ENCODE data around the gene NEK5. TPM values are rescaled to one million over a fixed set of nuclear protein-coding genes. Genes with fewer than 3 reads are reported as not detected.

Gene NEK5
- total RNA-seq, 1 donor from 2014 or later, result 0.50 TPM

DNA sequence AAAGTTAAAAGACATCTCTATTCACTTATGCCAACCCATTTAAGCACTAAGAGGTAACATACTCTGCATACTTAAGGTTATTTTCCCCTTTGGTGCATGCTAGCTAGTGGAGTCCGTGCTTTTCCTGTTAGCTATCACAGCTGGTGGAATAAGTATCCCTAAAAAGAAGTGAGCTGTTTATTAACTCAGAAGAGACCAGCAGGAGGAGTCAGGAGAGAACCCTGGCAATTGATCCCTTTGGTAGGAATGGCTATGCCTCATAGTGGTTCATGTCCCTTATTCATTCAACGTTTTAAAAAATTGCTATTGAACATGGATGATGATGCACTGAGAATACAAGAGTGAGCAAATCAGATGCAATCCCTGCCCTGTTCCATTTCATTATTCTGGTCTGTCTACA, 12.4 kb upstream of the NEK5 start:
- H3K4me1 ChIP-seq (ENCODE audit: insufficient read depth, low read length), result no peaks in the 10 kb centered on the region
- H3K27ac ChIP-seq (ENCODE audit: low read depth, low read length), result no peak overlapping the region
- H2AFZ ChIP-seq (ENCODE audit: low read depth, low read length), result no peak overlapping the region
- Mint-ChIP-seq H3K27me3 (ENCODE audit: low read depth, unreplicated experiment) (no peaks in the 10 kb centered on the region), H3K4me1 (ENCODE audit: low read depth, unreplicated experiment) (no peaks in the 10 kb centered on the region), H3K27ac (ENCODE audit: unreplicated experiment) (no peak overlapping the region), H3K9me3 (ENCODE audit: unreplicated experiment) (no peaks in the 10 kb centered on the region), H3K4me3 (ENCODE audit: unreplicated experiment) (no peak overlapping the region), H3K36me3 (ENCODE audit: low read depth, unreplicated experiment) (no peaks in the 10 kb centered on the region)
- no peak for DNase-seq (ENCODE audit: low read depth)
- H3K9ac ChIP-seq (ENCODE audit: low read length), result no peak overlapping the region
- FAIRE-seq, result no peak
- H3K4me2 ChIP-seq (ENCODE audit: low read length), result no peak overlapping the region
- H4K20me1 ChIP-seq (ENCODE audit: insufficient read depth, low read length), result no peaks in the 10 kb centered on the region
- H3K36me3 ChIP-seq (ENCODE audit: insufficient read depth, low read length), result no peaks in the 10 kb centered on the region
- no peaks in the 10 kb centered on the region for H3K9me3 ChIP-seq (ENCODE audit: insufficient read depth, low read depth, low read length)
- H3K79me2 ChIP-seq (ENCODE audit: insufficient read depth, low read length), result no peaks in the 10 kb centered on the region
- H3K27me3 ChIP-seq (ENCODE audit: insufficient read depth, low read length), result no peaks in the 10 kb centered on the region
- no peak overlapping the region for H3K4me3 ChIP-seq (ENCODE audit: insufficient read depth, low read depth, low read length)
- TF ChIP-seq EZH2 (IDR thresholded peaks at IDR 0.05; ENCODE audit: insufficient read depth, low read length), result no peak

- Histone ChIP-seq H3K27me3 (ENCODE audit: insufficient read depth, low read length) (no peaks in the 10 kb centered on the region), H3K9ac (ENCODE audit: low read length) (no peak overlapping the region), H3K9me3 (ENCODE audit: insufficient read depth, low read depth, low read length) (no peaks in the 10 kb centered on the region), H3K27ac (ENCODE audit: low read depth, low read length) (no peak overlapping the region), H3K4me3 (ENCODE audit: insufficient read depth, low read depth, low read length) (no peak overlapping the region), H3K36me3 (ENCODE audit: insufficient read depth, low read length) (peaks cover 5% of the 10 kb centered on the region), H4K20me1 (ENCODE audit: insufficient read depth, low read length) (no peaks in the 10 kb centered on the region), H3K4me2 (ENCODE audit: low read length) (no peak overlapping the region), H2AFZ (ENCODE audit: low read depth, low read length) (no peak overlapping the region), H3K4me1 (ENCODE audit: insufficient read depth, low read length) (no peaks in the 10 kb centered on the region), H3K79me2 (ENCODE audit: insufficient read depth, low read length) (no peaks in the 10 kb centered on the region)
- no peak for DNase-seq (ENCODE audit: low read depth)
- Mint-ChIP-seq H3K27me3 (ENCODE audit: low read depth, unreplicated experiment) (no peaks in the 10 kb centered on the region), H3K4me1 (ENCODE audit: low read depth, unreplicated experiment) (no peaks in the 10 kb centered on the region), H3K9me3 (ENCODE audit: unreplicated experiment) (no peaks in the 10 kb centered on the region), H3K36me3 (ENCODE audit: low read depth, unreplicated experiment) (peaks cover 2% of the 10 kb centered on the region), H3K4me3 (ENCODE audit: unreplicated experiment) (no peak overlapping the region), H3K27ac (ENCODE audit: unreplicated experiment) (no peak overlapping the region)
- no peak for FAIRE-seq
- TF ChIP-seq, protein P1, sequence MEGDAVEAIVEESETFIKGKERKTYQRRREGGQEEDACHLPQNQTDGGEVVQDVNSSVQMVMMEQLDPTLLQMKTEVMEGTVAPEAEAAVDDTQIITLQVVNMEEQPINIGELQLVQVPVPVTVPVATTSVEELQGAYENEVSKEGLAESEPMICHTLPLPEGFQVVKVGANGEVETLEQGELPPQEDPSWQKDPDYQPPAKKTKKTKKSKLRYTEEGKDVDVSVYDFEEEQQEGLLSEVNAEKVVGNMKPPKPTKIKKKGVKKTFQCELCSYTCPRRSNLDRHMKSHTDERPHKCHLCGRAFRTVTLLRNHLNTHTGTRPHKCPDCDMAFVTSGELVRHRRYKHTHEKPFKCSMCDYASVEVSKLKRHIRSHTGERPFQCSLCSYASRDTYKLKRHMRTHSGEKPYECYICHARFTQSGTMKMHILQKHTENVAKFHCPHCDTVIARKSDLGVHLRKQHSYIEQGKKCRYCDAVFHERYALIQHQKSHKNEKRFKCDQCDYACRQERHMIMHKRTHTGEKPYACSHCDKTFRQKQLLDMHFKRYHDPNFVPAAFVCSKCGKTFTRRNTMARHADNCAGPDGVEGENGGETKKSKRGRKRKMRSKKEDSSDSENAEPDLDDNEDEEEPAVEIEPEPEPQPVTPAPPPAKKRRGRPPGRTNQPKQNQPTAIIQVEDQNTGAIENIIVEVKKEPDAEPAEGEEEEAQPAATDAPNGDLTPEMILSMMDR (IDR thresholded peaks at IDR 0.05; ENCODE audit: insufficient read depth, low read depth, low read length), result no peak
- no peak for TF ChIP-seq EZH2 (IDR thresholded peaks at IDR 0.05; ENCODE audit: insufficient read depth, low read length)
Measured at GRCh38 chr13:52137489-52137888, 8.6 kb upstream of the NEK5 start.

DNA sequence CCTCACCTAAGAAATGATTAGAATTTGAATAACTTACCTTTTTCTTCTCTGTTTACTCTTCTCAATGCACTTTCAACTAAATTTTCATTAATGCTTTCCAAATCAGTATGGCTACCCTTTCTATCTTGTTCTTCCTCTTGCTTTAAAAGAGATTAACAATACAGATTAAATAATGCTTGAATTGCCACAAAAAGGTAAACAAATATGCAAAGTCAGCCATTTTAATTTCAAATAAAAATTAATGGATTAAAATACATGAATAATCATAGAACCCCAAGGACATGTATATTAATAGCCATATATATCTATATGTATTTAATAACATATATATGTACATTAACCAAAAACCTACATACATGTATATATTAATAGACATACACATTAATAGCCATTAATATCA, 7.9 kb upstream of the NEK5 start:
- peaks cover 7% of the 10 kb centered on the region for H3K36me3 Mint-ChIP-seq (ENCODE audit: low read depth, unreplicated experiment)
- H3K9me3 ChIP-seq (ENCODE audit: insufficient read depth, low read depth, low read length), result no peaks in the 10 kb centered on the region
- no peak overlapping the region for H3K4me3 Mint-ChIP-seq (ENCODE audit: unreplicated experiment)
- H3K4me1 ChIP-seq (ENCODE audit: insufficient read depth, low read length), result no peaks in the 10 kb centered on the region
- no peak overlapping the region for H3K4me2 ChIP-seq (ENCODE audit: low read length)
- H3K27ac Mint-ChIP-seq (ENCODE audit: unreplicated experiment), result no peak overlapping the region
- no peak for FAIRE-seq
- H3K36me3 ChIP-seq (ENCODE audit: insufficient read depth, low read length), result peaks cover 6% of the 10 kb centered on the region
- no peak for DNase-seq (ENCODE audit: low read depth)
- no peaks in the 10 kb centered on the region for H3K9me3 Mint-ChIP-seq (ENCODE audit: unreplicated experiment)
- no peaks in the 10 kb centered on the region for H3K4me1 Mint-ChIP-seq (ENCODE audit: low read depth, unreplicated experiment)
- no peaks in the 10 kb centered on the region for H3K27me3 Mint-ChIP-seq (ENCODE audit: low read depth, unreplicated experiment)
- H3K27me3 ChIP-seq (ENCODE audit: insufficient read depth, low read length), result no peaks in the 10 kb centered on the region
- no peak overlapping the region for H3K27ac ChIP-seq (ENCODE audit: low read depth, low read length)
- H4K20me1 ChIP-seq (ENCODE audit: insufficient read depth, low read length), result no peaks in the 10 kb centered on the region
- no peaks in the 10 kb centered on the region for H3K79me2 ChIP-seq (ENCODE audit: insufficient read depth, low read length)
- no peak overlapping the region for H2AFZ ChIP-seq (ENCODE audit: low read depth, low read length)
- H3K9ac ChIP-seq (ENCODE audit: low read length), result no peak overlapping the region
- H3K4me3 ChIP-seq (ENCODE audit: insufficient read depth, low read depth, low read length), result no peak overlapping the region
- TF ChIP-seq, protein P1 (IDR thresholded peaks at IDR 0.05; ENCODE audit: insufficient read depth, low read depth, low read length), result no peak
- TF ChIP-seq EZH2 (IDR thresholded peaks at IDR 0.05; ENCODE audit: insufficient read depth, low read length), result no peak

Measured in astrocyte (in vitro differentiated cells and primary cell).